ENCODE results near the gene ERFL.

ERFL gene

GRCh38 chr19:41932259-41932719 lies 4.0 kb upstream of the ERFL start:
- peaks cover 7 to 17% of the 10 kb centered on the region in 2 experiments for H3K4me1 ChIP-seq (ENCODE audit: control insufficient read depth in 1 of 2, insufficient read depth in 1 of 2, low read depth in 1 of 2, low read length in 1 of 2)
- TF ChIP-seq CTCF (IDR thresholded peaks at IDR 0.05): no peak
- H3K36me3 ChIP-seq: no peaks in the 10 kb centered on the region
- no peaks in the 10 kb centered on the region for H3K9me3 ChIP-seq
- peaks cover 98% of the 10 kb centered on the region for H3K27me3 ChIP-seq
- H3K4me3 ChIP-seq (ENCODE audit: low read depth in 1 of 2, low read length in 1 of 2): no peak overlapping the region
- no peak overlapping the region for H3K27ac ChIP-seq

- Histone ChIP-seq H3K9me3 (no peaks in the 10 kb centered on the region), H3K27me3 (peaks cover 98% of the 10 kb centered on the region), H3K36me3 (no peaks in the 10 kb centered on the region), H3K4me1 (ENCODE audit: control insufficient read depth in 1 of 2, insufficient read depth in 1 of 2, low read depth in 1 of 2, low read length in 1 of 2) (peaks cover 7 to 17% of the 10 kb centered on the region in 2 experiments), H3K27ac (no peak overlapping the region), H3K4me3 (ENCODE audit: low read depth in 1 of 2, low read length in 1 of 2) (no peak overlapping the region)
- no peak for TF ChIP-seq CTCF (IDR thresholded peaks at IDR 0.05)
Observed at GRCh38 chr19:41930926-41931592, 2.8 kb upstream of the ERFL start.

GRCh38 chr19:41930322-41930722 lies 2.1 kb upstream of the ERFL start:
- Histone ChIP-seq H3K4me1 (ENCODE audit: control insufficient read depth in 1 of 2, insufficient read depth in 1 of 2, low read depth in 1 of 2, low read length in 1 of 2) (peaks cover 7 to 17% of the 10 kb centered on the region in 2 experiments), H3K36me3 (no peaks in the 10 kb centered on the region), H3K27ac (no peak overlapping the region), H3K4me3 (ENCODE audit: low read depth in 1 of 2, low read length in 1 of 2) (no peak overlapping the region), H3K9me3 (no peaks in the 10 kb centered on the region), H3K27me3 (peaks cover 98% of the 10 kb centered on the region)
- TF ChIP-seq CTCF (IDR thresholded peaks at IDR 0.05): no peak

- no peak overlapping the region for H3K27ac ChIP-seq
Observed at GRCh38 chr19:41929536-41930071, 1.4 kb upstream of the ERFL start.

GRCh38 chr19:41928754-41929535 lies 696 bp upstream of the ERFL start:
- Histone ChIP-seq H3K4me1 (ENCODE audit: control insufficient read depth in 1 of 2, insufficient read depth in 1 of 2, low read depth in 1 of 2, low read length in 1 of 2) (peaks cover 7 to 17% of the 10 kb centered on the region in 2 experiments), H3K27ac (no peak overlapping the region), H3K27me3 (peaks cover 100% of the 10 kb centered on the region), H3K4me3 (ENCODE audit: low read depth in 1 of 2, low read length in 1 of 2) (peak overlapping the region in 1 of 2 experiments; percentile 21), H3K9me3 (no peaks in the 10 kb centered on the region), H3K36me3 (no peaks in the 10 kb centered on the region)
- no peak for TF ChIP-seq CTCF (IDR thresholded peaks at IDR 0.05)

More at GRCh38 chr19:41929536-41930071, 1.4 kb upstream of the ERFL start:
- no peak for TF ChIP-seq CTCF (IDR thresholded peaks at IDR 0.05)
- Histone ChIP-seq H3K36me3 (no peaks in the 10 kb centered on the region), H3K4me3 (ENCODE audit: low read depth in 1 of 2, low read length in 1 of 2) (no peak overlapping the region), H3K4me1 (ENCODE audit: control insufficient read depth in 1 of 2, insufficient read depth in 1 of 2, low read depth in 1 of 2, low read length in 1 of 2) (peaks cover 7 to 17% of the 10 kb centered on the region in 2 experiments), H3K9me3 (no peaks in the 10 kb centered on the region), H3K27me3 (peaks cover 98% of the 10 kb centered on the region)

Data from neutrophil (primary cell).